Mucosa of descending colon (tissue), 3 donors: ENCODE measurements around the gene MRPS35. TPM values are rescaled to one million over a fixed set of nuclear protein-coding genes. Genes with fewer than 3 reads are reported as not detected.

Source experiments
- ATAC-seq: fragments of 200-7000 bp; cut with Tn5 transposase; one replicate; pipeline ENCODE4 v1.9.1; 2020; ENCODE audit warnings: mild to moderate bottlenecking, moderate library complexity
- DNase-seq, 3 donors: peaks; one replicate each; pipeline ENCODE4 v3.0.0-alpha.2; 2020
- H3K36me3 ChIP-seq: fragments of 200-600 bp; one replicate; pipeline ENCODE4 v1.8.0; 2021; ENCODE audit warnings: low read depth, mild to moderate bottlenecking
- H3K4me1 ChIP-seq: fragments of 200-600 bp; one replicate; pipeline ENCODE4 v1.8.0; 2021; ENCODE audit warnings: low read depth, mild to moderate bottlenecking
- H3K4me3 ChIP-seq: fragments of 200-600 bp; one replicate; pipeline ENCODE4 v1.8.0; 2021; ENCODE audit warnings: mild to moderate bottlenecking
- H3K9me3 ChIP-seq: fragments of 200-600 bp; one replicate; pipeline ENCODE4 v1.8.0; 2021; ENCODE audit warnings: mild to moderate bottlenecking
- CTCF ChIP-seq: fragments of 200-600 bp; IDR thresholded peaks from one replicate; pipeline ENCODE4 v1.8.0; 2022; ENCODE audit warnings: antibody characterized with exemption, mild to moderate bottlenecking
- intact Hi-C, 2 donors: fragments of 100-400 bp; cut with DNase I in 1 of 2; cut with micrococcal nuclease in 1 of 2; formaldehyde crosslinking; loops; one replicate each; pipeline versions ENCODE4 v1.11.0 to v1.11.1; 2022; cut with DNase I, micrococcal nuclease
- total RNA-seq, 3 donors: library from RNA; stranded (reverse); fragmentation: NEBNext Ultra II Directional in 2 of 3; extraction: Animal tissue kit (Norgen Biotek cat#: 25700) in 2 of 3; gene quantifications; one replicate each; pipeline versions ENCODE4 v1.2.1 to v1.2.4, GENCODE V29; 2021 to 2023
- donor health status: DM: no; HTN: no; CAD: no; lungs with moderate emphysema.
- donor health status: DM: no; HTN: no; CAD: no.
- donor health status: DM: no; HTN: yes; CAD: no.

MRPS35 gene
- total RNA-seq, 3 donors from 2014 or later, result 50.2 to 72.6 (median 67.3) TPM

GRCh38 chr12:27796128-27796527 is 85.5 kb downstream of the MRPS35 start:
- Histone ChIP-seq H3K4me1 (no peaks in the 10 kb centered on the region), H3K36me3 (no peaks in the 10 kb centered on the region), H3K4me3 (no peak overlapping the region), H3K9me3 (no peaks in the 10 kb centered on the region)
- no peak for TF ChIP-seq CTCF
- no peak for DNase-seq
- no peak for ATAC-seq
- intact Hi-C loops, result no loop called here

GRCh38 chr12:27797301-27798025 is 86.8 kb downstream of the MRPS35 start:
- H3K36me3 ChIP-seq, result no peaks in the 10 kb centered on the region
- H3K4me3 ChIP-seq, result no peak overlapping the region
- intact Hi-C loops, result no loop called here
- TF ChIP-seq CTCF, result no peak
- no peaks in the 10 kb centered on the region for H3K9me3 ChIP-seq
- no peak for DNase-seq
- no peaks in the 10 kb centered on the region for H3K4me1 ChIP-seq
- no peak for ATAC-seq

- ATAC-seq (no peak), DNase-seq (no peak)
- Histone ChIP-seq H3K4me3 (no peak overlapping the region), H3K9me3 (no peaks in the 10 kb centered on the region), H3K36me3 (no peaks in the 10 kb centered on the region), H3K4me1 (no peaks in the 10 kb centered on the region)
- no peak for TF ChIP-seq CTCF
- intact Hi-C loops, result no loop called here
Measured at GRCh38 chr12:27800819-27801218, 90.2 kb downstream of the MRPS35 start.

- Histone ChIP-seq H3K4me1 (no peaks in the 10 kb centered on the region), H3K36me3 (no peaks in the 10 kb centered on the region), H3K4me3 (no peak overlapping the region), H3K9me3 (no peaks in the 10 kb centered on the region)
- no peak for TF ChIP-seq CTCF
- intact Hi-C loops, result no loop called here
- DNase-seq, result no peak
- ATAC-seq, result no peak
Measured at GRCh38 chr12:27801630-27802029, 91.0 kb downstream of the MRPS35 start.

GRCh38 chr12:27802511-27802910 is 91.9 kb downstream of the MRPS35 start:
- Histone ChIP-seq H3K9me3 (no peaks in the 10 kb centered on the region), H3K4me1 (no peaks in the 10 kb centered on the region), H3K4me3 (no peak overlapping the region), H3K36me3 (no peaks in the 10 kb centered on the region)
- TF ChIP-seq CTCF, result no peak
- DNase-seq (no peak), ATAC-seq (no peak)
- intact Hi-C loops, result no loop called here

GRCh38 chr12:27802936-27803335 is 92.3 kb downstream of the MRPS35 start:
- intact Hi-C loops, result no loop called here
- Histone ChIP-seq H3K4me3 (no peak overlapping the region), H3K36me3 (no peaks in the 10 kb centered on the region), H3K4me1 (no peaks in the 10 kb centered on the region), H3K9me3 (no peaks in the 10 kb centered on the region)
- DNase-seq (no peak), ATAC-seq (no peak)
- TF ChIP-seq CTCF, result no peak
